ENCODE results near the gene GPR45.

DNA sequence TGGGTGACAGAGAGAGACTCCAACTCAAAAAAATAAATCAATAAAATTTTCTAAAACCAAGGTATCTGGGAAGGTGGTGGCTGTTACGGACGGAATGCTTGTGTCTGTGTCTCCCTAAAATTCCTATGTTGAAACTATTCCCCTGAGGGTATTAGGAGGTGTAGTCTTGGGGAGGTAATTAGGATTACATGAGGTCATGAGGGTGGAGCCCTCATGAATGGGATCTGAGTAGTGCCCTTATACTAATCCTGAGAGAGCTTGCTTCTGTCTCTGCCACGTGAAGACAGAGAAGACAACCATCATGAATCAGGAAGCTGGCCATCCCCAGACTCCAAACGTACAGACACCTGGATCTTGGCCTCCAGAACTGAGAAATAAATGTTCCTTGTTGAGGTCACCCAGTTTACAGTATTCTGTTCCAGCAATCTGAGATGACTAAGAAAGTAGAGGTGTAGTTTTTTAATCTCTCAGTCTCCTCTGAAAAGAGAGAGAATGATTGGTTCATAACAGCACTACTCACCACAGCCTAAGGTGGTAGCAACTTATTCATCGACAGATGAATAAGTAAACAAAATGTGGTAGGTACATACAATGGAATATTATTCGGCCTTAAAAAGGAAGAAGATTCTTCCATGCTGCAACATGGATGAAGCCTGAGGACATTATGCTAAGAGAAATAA lies 49.6 kb downstream of the GPR45 start:
- TF ChIP-seq JUN (IDR thresholded peaks at IDR 0.05; ENCODE audit: borderline replicate concordance, insufficient read depth, insufficient read length, low read depth) (no peak), POLR2A (IDR thresholded peaks at IDR 0.05; ENCODE audit: low read depth, low read length) (no peak), POLR2AphosphoS5 (IDR thresholded peaks at IDR 0.05; ENCODE audit: insufficient read depth, low read depth, low read length) (no peak), EZH2 (IDR thresholded peaks at IDR 0.05; ENCODE audit: borderline replicate concordance, low read depth, low read length, severe bottlenecking) (no peak)
- TF ChIP-seq, protein P1, sequence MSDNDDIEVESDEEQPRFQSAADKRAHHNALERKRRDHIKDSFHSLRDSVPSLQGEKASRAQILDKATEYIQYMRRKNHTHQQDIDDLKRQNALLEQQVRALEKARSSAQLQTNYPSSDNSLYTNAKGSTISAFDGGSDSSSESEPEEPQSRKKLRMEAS (IDR thresholded peaks at IDR 0.05; ENCODE audit: insufficient read depth, insufficient read length) = no peak
- TF ChIP-seq, protein P2, sequence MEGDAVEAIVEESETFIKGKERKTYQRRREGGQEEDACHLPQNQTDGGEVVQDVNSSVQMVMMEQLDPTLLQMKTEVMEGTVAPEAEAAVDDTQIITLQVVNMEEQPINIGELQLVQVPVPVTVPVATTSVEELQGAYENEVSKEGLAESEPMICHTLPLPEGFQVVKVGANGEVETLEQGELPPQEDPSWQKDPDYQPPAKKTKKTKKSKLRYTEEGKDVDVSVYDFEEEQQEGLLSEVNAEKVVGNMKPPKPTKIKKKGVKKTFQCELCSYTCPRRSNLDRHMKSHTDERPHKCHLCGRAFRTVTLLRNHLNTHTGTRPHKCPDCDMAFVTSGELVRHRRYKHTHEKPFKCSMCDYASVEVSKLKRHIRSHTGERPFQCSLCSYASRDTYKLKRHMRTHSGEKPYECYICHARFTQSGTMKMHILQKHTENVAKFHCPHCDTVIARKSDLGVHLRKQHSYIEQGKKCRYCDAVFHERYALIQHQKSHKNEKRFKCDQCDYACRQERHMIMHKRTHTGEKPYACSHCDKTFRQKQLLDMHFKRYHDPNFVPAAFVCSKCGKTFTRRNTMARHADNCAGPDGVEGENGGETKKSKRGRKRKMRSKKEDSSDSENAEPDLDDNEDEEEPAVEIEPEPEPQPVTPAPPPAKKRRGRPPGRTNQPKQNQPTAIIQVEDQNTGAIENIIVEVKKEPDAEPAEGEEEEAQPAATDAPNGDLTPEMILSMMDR (IDR thresholded peaks at IDR 0.05; ENCODE audit: extremely low read depth in 1 of 2, insufficient read depth in 1 of 2, low read depth in 1 of 2, low read length in 2 of 2) = no peak

All from endothelial cell of umbilical vein (primary cell).